KMS-11 (cell line): ENCODE data around the gene IFNLR1.

Experiments used
- H2AFZ ChIP-seq: fragments of 200-600 bp; sonication (generic); 2 replicates; pipeline ENCODE4 v1.6.1; 2016; ENCODE audit warnings: antibody characterized with exemption, mixed run types, low read depth
- H3K27ac ChIP-seq: fragments of 200-600 bp; sonication (generic); 2 replicates; pipeline ENCODE4 v1.6.1; 2016; ENCODE audit warnings: mild to moderate bottlenecking, mixed run types
- H3K27me3 ChIP-seq: fragments of 200-600 bp; sonication (generic); 2 replicates; pipeline ENCODE4 v1.6.1; 2017; ENCODE audit warnings: mild to moderate bottlenecking, low read depth, mixed run types, moderate library complexity; ENCODE audit not compliant: insufficient read depth
- H3K36me3 ChIP-seq: fragments of 200-600 bp; sonication (generic); 2 replicates; pipeline ENCODE4 v1.6.1; 2017; ENCODE audit warnings: mild to moderate bottlenecking, mixed run types; ENCODE audit not compliant: insufficient read depth
- H3K4me1 ChIP-seq: fragments of 200-600 bp; sonication (generic); 2 replicates; pipeline ENCODE4 v1.6.1; 2016; ENCODE audit warnings: mild to moderate bottlenecking, low read depth, mixed run types; ENCODE audit not compliant: poor library complexity, severe bottlenecking
- H3K4me2 ChIP-seq: fragments of 200-600 bp; sonication (generic); 2 replicates; pipeline ENCODE4 v1.7.0; 2016; ENCODE audit warnings: mild to moderate bottlenecking, mixed run types
- H3K4me3 ChIP-seq: fragments of 200-600 bp; sonication (generic); IDR thresholded peaks from 2 replicates; pipeline ENCODE4 v1.6.1; 2017; ENCODE audit warnings: low read depth, low read length, mixed read lengths; ENCODE audit not compliant: insufficient read depth
- H3K79me2 ChIP-seq: fragments of 200-600 bp; sonication (generic); 2 replicates; pipeline ENCODE4 v1.6.1; 2016; ENCODE audit warnings: low read depth, mixed run types; ENCODE audit not compliant: insufficient read depth
- H3K9ac ChIP-seq: fragments of 200-600 bp; sonication (generic); 2 replicates; pipeline ENCODE4 v1.6.1; 2016; ENCODE audit warnings: mild to moderate bottlenecking, mixed run types
- H4K20me1 ChIP-seq: fragments of 200-600 bp; sonication (generic); 2 replicates; pipeline ENCODE4 v1.6.1; 2016; ENCODE audit warnings: mild to moderate bottlenecking, mixed run types; ENCODE audit not compliant: insufficient read depth
- CTCF ChIP-seq: fragments of 200-600 bp; sonication (generic); conservative IDR thresholded peaks from 2 replicates; pipeline ENCODE4 v1.6.1; 2017; ENCODE audit warnings: low read depth, mild to moderate bottlenecking, antibody characterized with exemption, low read length, moderate library complexity, mixed read lengths

Gene IFNLR1

DNA sequence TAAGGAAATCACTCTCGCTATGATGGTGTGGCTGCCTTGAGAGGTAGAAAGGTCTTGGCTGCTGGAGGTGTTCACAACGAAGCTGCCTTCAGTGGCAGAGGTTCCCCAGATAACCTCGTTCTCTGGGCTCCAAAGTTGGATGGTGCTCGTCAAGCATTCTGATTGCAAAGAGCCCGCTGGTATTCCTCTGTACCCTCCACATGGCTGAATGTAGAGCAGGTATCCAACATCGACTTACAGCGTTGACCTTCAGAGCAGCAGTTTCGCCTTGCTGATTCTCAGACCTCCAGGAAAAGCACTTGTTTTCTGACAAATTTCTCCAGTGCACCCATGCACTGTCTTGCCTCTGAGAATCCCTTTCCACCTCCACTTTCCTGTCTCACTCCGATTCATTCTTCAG lies 39.9 kb downstream of the IFNLR1 start:
- Histone ChIP-seq H2AFZ (no peak overlapping the region), H3K4me2 (no peak overlapping the region), H3K9ac (no peak overlapping the region), H3K4me1 (peaks cover 23% of the 10 kb centered on the region), H3K79me2 (no peaks in the 10 kb centered on the region), H3K27ac (no peak overlapping the region), H3K36me3 (no peaks in the 10 kb centered on the region), H3K27me3 (no peaks in the 10 kb centered on the region), H3K4me3 (no peak overlapping the region), H4K20me1 (no peaks in the 10 kb centered on the region)
- TF ChIP-seq CTCF = no peak

DNA sequence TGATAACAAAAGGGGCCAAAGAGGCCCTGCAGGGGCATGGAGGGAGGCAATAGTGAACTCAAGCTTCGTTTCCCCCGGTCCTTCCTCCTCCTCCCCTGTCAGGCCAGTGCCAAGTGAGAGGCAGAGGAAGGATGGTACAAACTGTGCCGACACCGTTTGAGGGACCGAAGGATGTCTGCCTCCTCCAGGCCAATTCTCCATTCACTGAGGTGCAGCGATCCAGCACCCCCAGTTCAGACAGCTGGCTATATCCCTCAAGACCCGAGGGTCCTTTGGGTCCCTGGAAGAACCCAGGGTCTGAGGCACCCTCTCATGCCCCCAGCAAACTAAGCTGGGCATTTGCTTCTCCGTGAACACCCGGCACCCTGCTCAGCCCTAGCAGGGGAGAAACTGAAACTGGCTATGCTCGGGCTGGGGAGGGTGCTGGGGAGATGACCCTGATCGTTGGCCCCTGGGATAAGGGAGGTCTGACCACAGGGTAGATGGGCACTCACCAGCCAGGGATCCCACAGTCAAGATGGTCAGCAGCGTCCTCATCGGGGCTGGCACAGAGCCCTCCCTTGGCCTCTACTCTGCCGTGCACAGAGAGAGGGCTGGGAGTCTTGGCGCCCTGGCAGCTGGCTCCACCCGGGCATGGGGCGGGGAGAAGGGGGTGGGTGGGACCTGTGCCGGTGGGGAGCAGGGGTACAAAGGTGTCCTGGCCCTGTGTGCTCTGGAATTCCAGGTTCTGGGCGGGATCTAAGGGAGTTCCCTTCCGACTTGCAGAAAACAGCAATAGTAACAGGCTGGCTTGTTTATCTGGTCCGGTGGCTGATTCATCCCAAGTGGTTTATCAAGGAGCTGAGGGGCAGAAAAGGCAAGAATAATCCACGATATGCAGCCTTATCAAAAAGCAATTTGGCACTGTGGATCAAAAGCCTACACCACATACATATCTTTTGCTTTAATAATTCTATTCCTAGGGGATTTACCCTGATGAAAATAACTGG lies 44.2 kb downstream of the IFNLR1 start, which contains the start of gene IL22RA1:
IL22RA1 (minus strand) TSS at position 595 of the 989 bp plus-strand sequence; CDS start at position 537, 58 bp downstream.
- H3K9ac ChIP-seq = peak within 1 kb of the TSS; percentile 66; the same call in 1 of the 2 replicates
- peak within 1 kb of the TSS; percentile 86 for H3K4me3 ChIP-seq
- H3K36me3 ChIP-seq = no peaks in the 10 kb centered on the region
- no peak within 1 kb of the TSS; the same call in 1 of the 2 replicates for H3K27ac ChIP-seq
- H4K20me1 ChIP-seq = no peaks in the 10 kb centered on the region
- peak within 1 kb of the TSS; percentile 92 for H3K4me2 ChIP-seq
- H2AFZ ChIP-seq = peak within 1 kb of the TSS; percentile 99
- no peaks in the 10 kb centered on the region for H3K27me3 ChIP-seq
- no peaks in the 10 kb centered on the region for H3K79me2 ChIP-seq
- H3K4me1 ChIP-seq = peaks cover 16% of the 10 kb centered on the region
- TF ChIP-seq CTCF = no peak

DNA sequence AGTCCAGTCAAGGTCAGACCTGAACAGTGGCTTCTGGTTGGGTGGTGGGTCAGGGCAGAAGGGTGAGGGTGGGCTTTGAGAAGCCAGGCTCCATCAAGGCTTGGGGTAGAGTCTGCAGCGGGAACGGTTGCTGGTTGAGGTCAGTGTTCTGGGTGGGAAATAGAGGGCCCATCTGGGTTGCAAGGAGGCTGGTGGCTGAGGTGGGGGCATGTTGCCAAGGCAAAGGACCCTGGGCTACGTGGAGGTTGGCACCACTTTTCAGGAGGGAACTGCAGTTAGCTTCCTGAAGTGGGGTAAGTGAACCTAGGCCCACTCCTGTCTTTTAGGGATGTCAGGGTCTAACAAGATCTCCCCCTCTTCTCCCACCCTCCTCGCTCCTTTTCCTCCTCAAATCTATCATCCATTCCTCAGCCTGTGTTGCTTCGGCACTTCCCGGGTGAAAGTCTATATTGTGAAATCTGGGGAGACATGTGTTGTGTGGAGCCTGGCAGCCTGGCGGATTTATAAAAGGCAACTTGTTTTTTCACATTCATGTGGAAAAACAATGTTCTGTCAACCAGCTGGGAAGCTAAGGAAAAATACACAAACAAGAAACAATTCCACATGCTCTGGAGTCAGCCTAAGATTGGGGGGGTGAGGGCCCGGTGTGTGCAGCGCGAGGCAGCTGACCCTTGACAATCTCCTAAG lies 45.6 kb downstream of the IFNLR1 start:
- no peaks in the 10 kb centered on the region for H4K20me1 ChIP-seq
- H3K36me3 ChIP-seq = no peaks in the 10 kb centered on the region
- peak overlapping the region; percentile 92; the same call in 1 of the 2 replicates for H3K4me2 ChIP-seq
- no peaks in the 10 kb centered on the region for H3K27me3 ChIP-seq
- no peak overlapping the region for H3K9ac ChIP-seq
- H2AFZ ChIP-seq = no peak overlapping the region
- no peak for TF ChIP-seq CTCF
- no peaks in the 10 kb centered on the region for H3K79me2 ChIP-seq
- H3K27ac ChIP-seq = no peak overlapping the region
- peaks cover 16% of the 10 kb centered on the region for H3K4me1 ChIP-seq
- H3K4me3 ChIP-seq = no peak overlapping the region

DNA sequence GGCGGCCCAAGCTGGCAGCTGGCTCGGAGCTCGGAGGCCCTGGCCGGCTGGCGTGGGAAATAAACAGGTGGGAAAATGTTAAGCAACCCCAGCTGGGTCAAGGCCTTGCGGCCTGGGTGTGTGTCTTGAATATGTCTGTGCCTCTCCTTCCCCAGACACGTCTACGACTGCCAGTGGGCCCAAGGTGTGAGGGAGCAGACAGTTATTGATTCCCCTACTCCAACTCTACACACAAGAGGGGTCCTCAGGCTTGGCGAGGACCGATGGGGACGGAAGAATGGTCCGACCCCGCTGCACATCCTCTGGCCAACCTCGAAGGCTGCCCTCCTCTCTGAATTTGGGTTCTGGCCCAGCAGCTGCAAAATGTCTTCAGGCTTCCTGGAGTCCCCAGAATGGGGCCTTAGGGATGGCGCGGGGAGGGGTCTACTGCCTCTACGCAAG lies 46.3 kb downstream of the IFNLR1 start:
- Histone ChIP-seq H4K20me1 (no peaks in the 10 kb centered on the region), H3K4me1 (peaks cover 16% of the 10 kb centered on the region), H3K9ac (no peak overlapping the region), H3K79me2 (no peaks in the 10 kb centered on the region), H2AFZ (no peak overlapping the region), H3K27ac (no peak overlapping the region), H3K4me2 (no peak overlapping the region), H3K36me3 (no peaks in the 10 kb centered on the region), H3K27me3 (no peaks in the 10 kb centered on the region), H3K4me3 (no peak overlapping the region)
- no peak for TF ChIP-seq CTCF
